ENCODE measurements around the gene CADPS2. TPM values are rescaled to one million over a fixed set of nuclear protein-coding genes. Genes with fewer than 3 reads are reported as not detected.
"Not testable (repeated sequence)": the region's sequence is repeated elsewhere in the genome, so short reads cannot be mapped to it uniquely, and the experiment has no call there.

Gene CADPS2
- total RNA-seq, 1 donor from 2014 or later = 8.8 TPM

- H3K4me3 ChIP-seq (ENCODE audit: low read depth, low read length) = no peak overlapping the region
- no peak for DNase-seq (ENCODE audit: low read depth)
- no peaks in the 10 kb centered on the region for H3K36me3 ChIP-seq (ENCODE audit: control insufficient read depth, insufficient read depth, low read length)
- TF ChIP-seq CTCF (IDR thresholded peaks at IDR 0.05; ENCODE audit: insufficient read depth, low read length, poor library complexity, severe bottlenecking) = no peak
- H3K27me3 ChIP-seq (ENCODE audit: control insufficient read depth, insufficient read depth, low read length) = peaks cover 50% of the 10 kb centered on the region
These were observed 588.1 kb downstream of the CADPS2 start for GRCh38 chr7:122298131-122298530.

- Histone ChIP-seq H3K4me3 (ENCODE audit: low read depth, low read length) (no peak overlapping the region), H3K36me3 (ENCODE audit: control insufficient read depth, insufficient read depth, low read length) (no peaks in the 10 kb centered on the region), H3K27me3 (ENCODE audit: control insufficient read depth, insufficient read depth, low read length) (peaks cover 6% of the 10 kb centered on the region)
- no peak for DNase-seq (ENCODE audit: low read depth)
- TF ChIP-seq CTCF (IDR thresholded peaks at IDR 0.05; ENCODE audit: insufficient read depth, low read length, poor library complexity, severe bottlenecking) = no peak
These were observed 595.1 kb downstream of the CADPS2 start for GRCh38 chr7:122291189-122291588.

GRCh38 chr7:122290476-122290875 lies 595.8 kb downstream of the CADPS2 start:
- H3K27me3 ChIP-seq (ENCODE audit: control insufficient read depth, insufficient read depth, low read length) = peaks cover 4% of the 10 kb centered on the region
- no peak for DNase-seq (ENCODE audit: low read depth)
- no peak for TF ChIP-seq CTCF (IDR thresholded peaks at IDR 0.05; ENCODE audit: insufficient read depth, low read length, poor library complexity, severe bottlenecking)
- H3K36me3 ChIP-seq (ENCODE audit: control insufficient read depth, insufficient read depth, low read length) = no peaks in the 10 kb centered on the region
- no peak overlapping the region for H3K4me3 ChIP-seq (ENCODE audit: low read depth, low read length)

- Histone ChIP-seq H3K4me3 (ENCODE audit: low read depth, low read length) (no peak overlapping the region), H3K36me3 (ENCODE audit: control insufficient read depth, insufficient read depth, low read length) (no peaks in the 10 kb centered on the region), H3K27me3 (ENCODE audit: control insufficient read depth, insufficient read depth, low read length) (peaks cover 4% of the 10 kb centered on the region)
- TF ChIP-seq CTCF (IDR thresholded peaks at IDR 0.05; ENCODE audit: insufficient read depth, low read length, poor library complexity, severe bottlenecking) = no peak
- DNase-seq (ENCODE audit: low read depth) = no peak
These were observed 596.8 kb downstream of the CADPS2 start for GRCh38 chr7:122289426-122289825.

DNA sequence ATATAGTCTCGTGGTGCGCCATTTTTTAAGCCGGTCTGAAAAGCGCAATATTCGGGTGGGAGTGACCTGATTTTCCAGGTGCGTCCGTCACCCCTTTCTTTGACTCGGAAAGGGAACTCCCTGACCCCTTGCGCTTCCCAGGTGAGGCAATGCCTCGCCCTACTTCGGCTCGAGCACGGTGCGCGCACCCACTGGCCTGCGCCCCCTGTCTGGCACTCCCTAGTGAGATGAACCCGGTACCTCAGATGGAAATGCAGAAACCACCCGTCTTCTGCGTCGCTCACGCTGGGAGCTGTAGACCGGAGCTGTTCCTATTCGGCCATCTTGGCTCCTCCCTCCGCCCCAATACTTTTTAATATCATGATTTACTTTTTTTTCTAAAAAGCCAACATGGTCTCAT lies 601.7 kb downstream of the CADPS2 start:
- H3K4me3 ChIP-seq (ENCODE audit: low read depth, low read length); H3K27me3 ChIP-seq (ENCODE audit: control insufficient read depth, insufficient read depth, low read length); H3K36me3 ChIP-seq (ENCODE audit: control insufficient read depth, insufficient read depth, low read length); DNase-seq (ENCODE audit: low read depth): not testable (repeated sequence)

GRCh38 chr7:122273117-122273516 lies 613.1 kb downstream of the CADPS2 start:
- Histone ChIP-seq H3K27me3 (ENCODE audit: control insufficient read depth, insufficient read depth, low read length) (no peaks in the 10 kb centered on the region), H3K4me3 (ENCODE audit: low read depth, low read length) (no peak overlapping the region), H3K36me3 (ENCODE audit: control insufficient read depth, insufficient read depth, low read length) (no peaks in the 10 kb centered on the region)
- DNase-seq (ENCODE audit: low read depth) = no peak
- no peak for TF ChIP-seq CTCF (IDR thresholded peaks at IDR 0.05; ENCODE audit: insufficient read depth, low read length, poor library complexity, severe bottlenecking)
